ENCODE results near the gene CCDC142.
"Not testable (repeated sequence)": the region's sequence is repeated elsewhere in the genome, so short reads cannot be mapped to it uniquely, and the experiment has no call there.

Gene CCDC142

GRCh38 chr2:74444498-74445318 lies 38.1 kb downstream of the CCDC142 start:
- H3K27me3 ChIP-seq (ENCODE audit: control insufficient read depth in 1 of 2, insufficient read depth in 1 of 2, low read length in 2 of 2), result peaks cover 0 to 12% of the 10 kb centered on the region in 2 experiments
- no peaks in the 10 kb centered on the region for H3K36me3 ChIP-seq (ENCODE audit: control insufficient read depth in 1 of 2, insufficient read depth in 2 of 2, low read depth in 1 of 2, low read length in 2 of 2)
- H4K8ac ChIP-seq (ENCODE audit: low read length), result no peak overlapping the region
- no peak overlapping the region for H3K14ac ChIP-seq (ENCODE audit: low read length in 2 of 2)
- no peak overlapping the region for H2BK5ac ChIP-seq (ENCODE audit: low read depth, low read length, poor library complexity, severe bottlenecking)
- 66% methylated on average over 4 of the region's 5 CpGs for WGBS
- peak overlapping the region; percentile 14 for H3K27ac ChIP-seq (ENCODE audit: low read length, poor library complexity, severe bottlenecking)
- DNase-seq, result no peak
- no peak overlapping the region for H4K91ac ChIP-seq (ENCODE audit: low read length)
- H3K4me1 ChIP-seq (ENCODE audit: control insufficient read depth, insufficient read depth, low read depth, low read length), result peaks cover 20% of the 10 kb centered on the region
- no peak overlapping the region for H3K23ac ChIP-seq (ENCODE audit: low read length in 2 of 2)
- no peak overlapping the region for H2BK15ac ChIP-seq (ENCODE audit: low read depth, poor library complexity, severe bottlenecking)
- H2BK120ac ChIP-seq (ENCODE audit: low read depth, low read length), result no peak overlapping the region
- H3K9me3 ChIP-seq (ENCODE audit: control insufficient read depth, low read length), result no peaks in the 10 kb centered on the region
- H3K9ac ChIP-seq (ENCODE audit: low read length), result no peak overlapping the region
- peak overlapping the region; percentile 50 for H3K4me2 ChIP-seq (ENCODE audit: low read length, poor library complexity, severe bottlenecking)
- H3K4me3 ChIP-seq (ENCODE audit: insufficient read depth in 1 of 2, low read depth in 1 of 2, low read length in 2 of 2), result no peak overlapping the region
- no peaks in the 10 kb centered on the region for H3K79me1 ChIP-seq (replicated peaks; ENCODE audit: low read length, poor library complexity, severe bottlenecking)
- H2AFZ ChIP-seq (ENCODE audit: low read depth, low read length), result no peak overlapping the region
- H2AK5ac ChIP-seq (ENCODE audit: low read length, severe bottlenecking), result no peak overlapping the region
- no peak overlapping the region for H3K4ac ChIP-seq (ENCODE audit: low read depth in 1 of 2, low read length in 2 of 2)
- H3K18ac ChIP-seq (ENCODE audit: low read depth in 1 of 2, low read length in 2 of 2), result no peak overlapping the region
- no peak overlapping the region for H2BK12ac ChIP-seq (ENCODE audit: low read length in 2 of 2)

GRCh38 chr2:74442483-74443297 lies 40.1 kb downstream of the CCDC142 start:
- 93% methylated on average over 15 of the region's 16 CpGs for WGBS
- peak overlapping the region; percentile 56 to 62 for H3K4me3 ChIP-seq (ENCODE audit: insufficient read depth in 1 of 2, low read depth in 1 of 2, low read length in 2 of 2)

GRCh38 chr2:74441690-74442482 lies 40.9 kb downstream of the CCDC142 start, which contains the start of gene RTKN:
TSS of gene RTKN (minus strand) at chr2:74441937. CDS start at chr2:74441816, 121 bp downstream.
- peaks cover 0 to 12% of the 10 kb centered on the region in 2 experiments for H3K27me3 ChIP-seq (ENCODE audit: control insufficient read depth in 1 of 2, insufficient read depth in 1 of 2, low read length in 2 of 2)
- DNase-seq, result no peak
- WGBS, result 9% methylated on average over 49 of the region's 75 CpGs
- H2BK15ac ChIP-seq (ENCODE audit: low read depth, poor library complexity, severe bottlenecking), result peak within 1 kb of the TSS; percentile 54
- peak within 1 kb of the TSS; percentile 89 for H3K27ac ChIP-seq (ENCODE audit: low read length, poor library complexity, severe bottlenecking)
- H4K8ac ChIP-seq (ENCODE audit: low read length), result peak within 1 kb of the TSS; percentile 91
- no peaks in the 10 kb centered on the region for H3K36me3 ChIP-seq (ENCODE audit: control insufficient read depth in 1 of 2, insufficient read depth in 2 of 2, low read depth in 1 of 2, low read length in 2 of 2)
- H2BK5ac ChIP-seq (ENCODE audit: low read depth, low read length, poor library complexity, severe bottlenecking), result no peak within 1 kb of the TSS
- H3K4ac ChIP-seq (ENCODE audit: low read depth in 1 of 2, low read length in 2 of 2), result peak within 1 kb of the TSS in 1 of 2 experiments; percentile 80
- peak within 1 kb of the TSS; percentile 88 for H3K9ac ChIP-seq (ENCODE audit: low read length)
- peaks cover 14% of the 10 kb centered on the region for H3K79me1 ChIP-seq (replicated peaks; ENCODE audit: low read length, poor library complexity, severe bottlenecking)
- H4K91ac ChIP-seq (ENCODE audit: low read length), result peak within 1 kb of the TSS; percentile 10
- peak within 1 kb of the TSS in 1 of 2 experiments; percentile 2 for H3K23ac ChIP-seq (ENCODE audit: low read length in 2 of 2)
- H2AFZ ChIP-seq (ENCODE audit: low read depth, low read length), result no peak within 1 kb of the TSS
- peak within 1 kb of the TSS; percentile 56 to 84 for H3K4me3 ChIP-seq (ENCODE audit: insufficient read depth in 1 of 2, low read depth in 1 of 2, low read length in 2 of 2)
- peak within 1 kb of the TSS; percentile 49 to 70 for H2BK12ac ChIP-seq (ENCODE audit: low read length in 2 of 2)
- H3K4me2 ChIP-seq (ENCODE audit: low read length, poor library complexity, severe bottlenecking), result peak within 1 kb of the TSS; percentile 82
- no peaks in the 10 kb centered on the region for H3K9me3 ChIP-seq (ENCODE audit: control insufficient read depth, low read length)
- no peak within 1 kb of the TSS for H3K14ac ChIP-seq (ENCODE audit: low read length in 2 of 2)
- no peak within 1 kb of the TSS for H2AK5ac ChIP-seq (ENCODE audit: low read length, severe bottlenecking)
- H3K18ac ChIP-seq (ENCODE audit: low read depth in 1 of 2, low read length in 2 of 2), result peak within 1 kb of the TSS; percentile 31 to 72
- H3K4me1 ChIP-seq (ENCODE audit: control insufficient read depth, insufficient read depth, low read depth, low read length), result peaks cover 29% of the 10 kb centered on the region
- H2BK120ac ChIP-seq (ENCODE audit: low read depth, low read length), result peak within 1 kb of the TSS; percentile 57

More at GRCh38 chr2:74442483-74443297, 40.1 kb downstream of the CCDC142 start:
- not testable (repeated sequence) for H2BK5ac ChIP-seq (ENCODE audit: low read depth, low read length, poor library complexity, severe bottlenecking); H3K23ac ChIP-seq (ENCODE audit: low read length in 2 of 2); H3K14ac ChIP-seq (ENCODE audit: low read length in 2 of 2); H4K91ac ChIP-seq (ENCODE audit: low read length); H3K36me3 ChIP-seq (ENCODE audit: control insufficient read depth in 1 of 2, insufficient read depth in 2 of 2, low read depth in 1 of 2, low read length in 2 of 2); H3K9me3 ChIP-seq (ENCODE audit: control insufficient read depth, low read length); H2BK120ac ChIP-seq (ENCODE audit: low read depth, low read length); H3K27ac ChIP-seq (ENCODE audit: low read length, poor library complexity, severe bottlenecking); H3K4ac ChIP-seq (ENCODE audit: low read depth in 1 of 2, low read length in 2 of 2); DNase-seq; H2AFZ ChIP-seq (ENCODE audit: low read depth, low read length); H2BK12ac ChIP-seq (ENCODE audit: low read length in 2 of 2); H2AK5ac ChIP-seq (ENCODE audit: low read length, severe bottlenecking); H2BK15ac ChIP-seq (ENCODE audit: low read depth, poor library complexity, severe bottlenecking); H4K8ac ChIP-seq (ENCODE audit: low read length); H3K18ac ChIP-seq (ENCODE audit: low read depth in 1 of 2, low read length in 2 of 2)
- H3K4me2 ChIP-seq (ENCODE audit: low read length, poor library complexity, severe bottlenecking), result peak overlapping the region; percentile 82
- peak overlapping the region; percentile 38 for H3K9ac ChIP-seq (ENCODE audit: low read length)
- peaks cover 0 to 12% of the 10 kb centered on the region in 2 experiments for H3K27me3 ChIP-seq (ENCODE audit: control insufficient read depth in 1 of 2, insufficient read depth in 1 of 2, low read length in 2 of 2)
- peaks cover 31% of the 10 kb centered on the region for H3K4me1 ChIP-seq (ENCODE audit: control insufficient read depth, insufficient read depth, low read depth, low read length)
- peaks cover 11% of the 10 kb centered on the region for H3K79me1 ChIP-seq (replicated peaks; ENCODE audit: low read length, poor library complexity, severe bottlenecking)
